Epithelial cell of esophagus (primary cell): ENCODE data around the gene CIBAR2.

Experiments used
- DNase-seq: peaks from one replicate; pipeline ENCODE4 v3.0.0; 2010; ENCODE audit warnings: low read depth
- H3K4me3 ChIP-seq: 2 replicates; pipeline ENCODE4 v1.5.1; 2011; ENCODE audit warnings: mild to moderate bottlenecking, low read length, control low read depth
- TF ChIP-seq, protein P1 (sequence below): IDR thresholded peaks from 2 replicates; pipeline ENCODE4 v1.5.1; 2011; ENCODE audit warnings: low read depth, mild to moderate bottlenecking, low read length, control low read depth, inconsistent platforms; ENCODE audit not compliant: insufficient read depth; ENCODE audit errors: missing control alignments

Gene CIBAR2

DNA sequence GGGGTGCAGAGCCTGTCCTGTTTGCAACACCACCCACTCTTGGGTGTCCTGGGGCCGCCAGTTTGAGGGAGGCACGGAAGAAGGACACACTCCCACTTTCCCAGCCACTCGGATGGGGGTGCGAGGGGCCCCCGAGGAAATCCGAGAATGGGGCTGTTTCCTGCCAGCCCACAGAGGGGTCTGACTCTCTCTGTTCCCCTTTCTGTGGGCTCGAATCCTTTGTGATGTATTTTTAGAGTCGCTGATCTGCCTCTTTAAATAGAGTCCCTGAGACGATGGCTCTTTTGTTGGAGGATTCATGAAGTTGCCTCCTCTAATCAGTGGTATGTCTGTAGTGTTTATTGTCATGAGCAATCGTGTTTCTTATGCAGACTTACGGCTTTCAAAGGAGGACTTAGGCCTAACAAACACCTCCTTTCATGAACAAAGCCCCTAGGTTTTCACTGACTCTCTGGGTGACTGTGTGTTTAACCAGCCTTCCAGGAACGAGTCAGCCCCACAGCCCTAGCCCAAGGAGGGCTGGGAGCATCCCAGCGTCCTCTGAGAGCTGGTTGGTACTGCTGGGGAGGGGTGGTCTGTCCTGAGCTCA, 29.1 kb downstream of the CIBAR2 start:
- TF ChIP-seq, protein P1, sequence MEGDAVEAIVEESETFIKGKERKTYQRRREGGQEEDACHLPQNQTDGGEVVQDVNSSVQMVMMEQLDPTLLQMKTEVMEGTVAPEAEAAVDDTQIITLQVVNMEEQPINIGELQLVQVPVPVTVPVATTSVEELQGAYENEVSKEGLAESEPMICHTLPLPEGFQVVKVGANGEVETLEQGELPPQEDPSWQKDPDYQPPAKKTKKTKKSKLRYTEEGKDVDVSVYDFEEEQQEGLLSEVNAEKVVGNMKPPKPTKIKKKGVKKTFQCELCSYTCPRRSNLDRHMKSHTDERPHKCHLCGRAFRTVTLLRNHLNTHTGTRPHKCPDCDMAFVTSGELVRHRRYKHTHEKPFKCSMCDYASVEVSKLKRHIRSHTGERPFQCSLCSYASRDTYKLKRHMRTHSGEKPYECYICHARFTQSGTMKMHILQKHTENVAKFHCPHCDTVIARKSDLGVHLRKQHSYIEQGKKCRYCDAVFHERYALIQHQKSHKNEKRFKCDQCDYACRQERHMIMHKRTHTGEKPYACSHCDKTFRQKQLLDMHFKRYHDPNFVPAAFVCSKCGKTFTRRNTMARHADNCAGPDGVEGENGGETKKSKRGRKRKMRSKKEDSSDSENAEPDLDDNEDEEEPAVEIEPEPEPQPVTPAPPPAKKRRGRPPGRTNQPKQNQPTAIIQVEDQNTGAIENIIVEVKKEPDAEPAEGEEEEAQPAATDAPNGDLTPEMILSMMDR = no peak
- no peak for DNase-seq
- H3K4me3 ChIP-seq = no peak overlapping the region

DNA sequence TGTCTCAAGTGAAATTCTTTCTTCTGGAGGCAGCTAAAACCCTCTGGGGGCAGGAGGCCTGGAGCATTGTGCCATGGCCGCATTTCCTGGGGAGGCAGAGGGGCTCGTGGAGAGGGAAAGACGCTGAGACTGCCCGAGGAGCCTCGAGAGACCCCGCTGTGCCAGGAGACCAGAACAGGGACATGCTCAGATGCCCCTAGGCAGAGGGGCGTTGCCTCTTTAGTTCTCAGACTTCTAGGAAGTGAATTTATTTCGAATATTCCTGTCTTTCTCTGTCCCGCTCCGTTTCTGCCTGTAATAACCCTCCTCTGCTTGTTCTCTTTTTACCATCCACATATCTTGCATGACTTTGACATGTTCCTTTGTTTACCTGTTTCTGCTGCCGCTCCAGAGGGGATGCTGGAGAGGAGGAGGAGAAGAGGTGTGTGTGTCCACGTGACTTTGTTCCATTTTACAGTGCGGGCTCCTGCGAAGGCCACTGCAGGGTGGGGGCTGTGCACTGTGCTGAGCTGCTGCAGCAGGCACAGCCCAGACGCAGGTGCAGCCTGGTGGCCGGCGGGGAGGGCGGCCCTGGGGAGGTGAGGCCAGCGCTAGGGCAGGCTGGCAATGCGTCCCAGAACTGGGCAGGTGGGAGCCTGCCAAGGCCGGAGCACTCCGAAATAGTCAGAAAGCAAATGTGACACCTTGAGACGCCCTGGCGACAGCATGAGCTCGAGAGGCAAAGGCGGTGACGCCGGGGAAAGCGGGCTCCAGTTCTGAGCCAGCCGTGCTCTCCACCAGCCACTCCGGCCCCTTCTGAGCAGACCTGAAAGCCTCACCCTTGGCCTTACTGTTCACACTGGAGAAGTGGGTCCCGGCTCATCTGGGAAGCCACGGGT, 29.9 kb downstream of the CIBAR2 start:
- no peak overlapping the region for H3K4me3 ChIP-seq
- DNase-seq = no peak
- TF ChIP-seq, protein P1 = no peak

- DNase-seq = no peak
- TF ChIP-seq, protein P1 = no peak
- no peak overlapping the region for H3K4me3 ChIP-seq
Measured at GRCh38 chr16:85081765-85082164, 30.5 kb downstream of the CIBAR2 start.

DNA sequence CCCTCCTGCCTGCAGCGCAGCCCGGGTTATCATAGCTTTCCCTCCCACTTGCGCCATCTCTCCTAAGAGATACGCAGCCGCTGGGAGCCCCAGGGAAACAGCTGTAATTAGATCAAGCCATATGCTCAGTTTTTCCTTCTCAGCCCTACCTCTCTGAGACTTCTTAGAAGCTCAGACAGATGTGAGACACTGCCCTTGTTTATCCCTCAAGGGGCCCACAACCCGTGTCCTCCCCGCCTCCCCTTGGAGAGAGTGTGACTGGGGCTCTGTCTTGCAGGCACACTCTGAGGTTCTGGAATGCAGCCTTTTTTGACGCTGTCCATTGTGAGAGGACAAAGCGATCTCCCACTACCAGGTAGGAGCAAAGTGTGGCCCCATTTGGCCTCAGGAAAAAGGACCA, 31.2 kb downstream of the CIBAR2 start:
- DNase-seq = no peak
- H3K4me3 ChIP-seq = no peak overlapping the region
- TF ChIP-seq, protein P1 = no peak

DNA sequence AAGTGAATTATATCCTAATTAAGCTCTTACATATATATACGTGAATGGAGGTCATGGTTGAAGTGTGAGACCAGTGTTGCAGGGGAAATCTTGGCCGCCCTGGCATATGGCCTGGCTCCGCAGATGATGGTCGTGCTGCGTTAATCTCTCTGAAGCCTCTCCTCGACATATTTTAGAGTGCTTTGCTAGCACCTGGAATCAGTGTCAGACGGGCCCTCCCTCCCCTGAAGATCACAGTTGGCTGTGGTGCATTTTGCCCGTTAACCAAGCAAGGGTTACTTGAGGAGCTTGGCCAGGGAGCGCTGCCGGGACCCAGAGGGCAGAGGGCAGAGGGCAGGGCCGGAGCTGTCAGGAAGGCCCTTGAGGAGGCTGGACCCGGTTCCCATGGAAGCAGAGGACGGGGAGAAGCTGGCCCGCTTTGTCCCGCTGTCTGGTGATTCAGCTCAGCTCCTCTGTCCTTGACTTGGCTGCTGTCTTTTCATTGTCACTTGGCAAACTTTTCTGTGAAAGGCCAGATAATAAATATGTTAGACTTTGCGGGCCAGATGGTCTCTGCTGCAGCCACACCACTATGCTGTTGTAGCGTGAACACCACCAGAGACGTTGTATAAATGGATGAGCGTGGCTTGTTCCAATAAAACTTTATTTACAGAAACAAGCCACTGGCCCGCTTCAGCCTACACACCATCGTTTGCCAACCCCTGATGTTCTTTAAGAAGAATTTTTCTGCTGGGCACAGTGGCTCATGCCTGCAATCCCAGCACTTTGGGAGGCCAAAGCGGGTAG, 32.3 kb downstream of the CIBAR2 start:
- TF ChIP-seq, protein P1 = no peak
- no peak overlapping the region for H3K4me3 ChIP-seq
- DNase-seq = no peak

GRCh38 chr16:85078952-85079351, 33.3 kb downstream of the CIBAR2 start:
- DNase-seq = no peak
- TF ChIP-seq, protein P1 = no peak

More at GRCh38 chr16:85078952-85079351, 33.3 kb downstream of the CIBAR2 start:
- no peak overlapping the region for H3K4me3 ChIP-seq
